H1 (cell line): Measurements from ENCODE around the gene RNU7-1. TPM values are rescaled to one million over a fixed set of nuclear protein-coding genes. Genes with fewer than 3 reads are reported as not detected.
A peak's percentile ranks its signal among the peaks of the same experiment; 100 is the strongest.

ENCODE experiments used
- CTCF ChIA-PET: fragments of 300-600 bp; sonication (Branson Sonifier 250); formaldehyde crosslinking; loops from one replicate; lab custom pipeline; 2021; ENCODE audit not compliant: partially characterized antibody; lab: Charles Lee
- POLR2A ChIA-PET: fragments of 300-600 bp; sonication (Branson Sonifier 250); formaldehyde crosslinking; loops from one replicate; lab custom pipeline; 2021; ENCODE audit warnings: inconsistent platforms; ENCODE audit not compliant: partially characterized antibody; lab: Charles Lee
- DNase-seq, 2 experiments: peaks; one replicate each; pipeline versions ENCODE4 v3.0.0 to v3.0.0-alpha.2; 2010 to 2022; ENCODE audit warnings: low spot score in 2 of 2, low read depth in 1 of 2, mixed read lengths in 1 of 2
- FAIRE-seq: peaks from 2 replicates; lab custom pipeline; 2011; peaks lifted over from hg19 to GRCh38; lab: Jason Lieb, UNC
- H2AFZ ChIP-seq: 2 replicates; pipeline ENCODE4 v1.8.1; 2012; ENCODE audit warnings: low read length, inconsistent platforms
- H2AK5ac ChIP-seq: 2 replicates; pipeline ENCODE4 v1.6.1; 2013; ENCODE audit warnings: low read depth, low read length
- H2BK120ac ChIP-seq: replicated peaks from 2 replicates; pipeline ENCODE3; 2013; ENCODE audit warnings: low read depth, low read length, inconsistent platforms
- H2BK12ac ChIP-seq: 2 replicates; pipeline ENCODE4 v1.6.1; 2013; ENCODE audit warnings: low read depth, low read length
- H2BK15ac ChIP-seq: 2 replicates; pipeline ENCODE4 v1.6.1; 2013; ENCODE audit warnings: low read length
- H2BK20ac ChIP-seq: 2 replicates; pipeline ENCODE4 v1.6.1; 2013; ENCODE audit warnings: low read length
- H2BK5ac ChIP-seq: 2 replicates; pipeline ENCODE4 v1.6.1; 2013; ENCODE audit warnings: low read depth, low read length
- H3K14ac ChIP-seq: 2 replicates; pipeline ENCODE4 v1.6.1; 2013; ENCODE audit warnings: inconsistent platforms; ENCODE audit not compliant: insufficient read length
- H3K18ac ChIP-seq: 2 replicates; pipeline ENCODE4 v1.6.1; 2013; ENCODE audit warnings: low read length; ENCODE audit errors: extremely low read depth
- H3K23ac ChIP-seq: 2 replicates; pipeline ENCODE4 v1.6.1; 2013; ENCODE audit warnings: inconsistent platforms; ENCODE audit not compliant: insufficient read length
- H3K23me2 ChIP-seq: 2 replicates; pipeline ENCODE4 v1.6.1; 2013; ENCODE audit warnings: low read depth, low read length
- H3K27ac ChIP-seq: 2 replicates; pipeline ENCODE4 v1.6.1; 2011; ENCODE audit warnings: low read depth, low read length, inconsistent platforms
- H3K27me3 ChIP-seq, 4 experiments: replicated peaks in 1 of 4; 1 replicate in 1 of 4; 2 replicates in 3 of 4; pipeline versions ENCODE4 v1.6.1 to v1.8.1; 2011 to 2013; ENCODE audit warnings: low read length in 3 of 4, mild to moderate bottlenecking in 3 of 4, inconsistent platforms in 2 of 4, mixed read lengths in 2 of 4, moderate library complexity in 1 of 4; ENCODE audit not compliant: control insufficient read depth in 3 of 4, insufficient read depth in 3 of 4; ENCODE audit errors: extremely low read depth in 1 of 4
- H3K36me3 ChIP-seq, 4 experiments: 2 replicates each; pipeline versions ENCODE4 v1.6.1 to v1.8.1; 2011 to 2013; ENCODE audit warnings: mild to moderate bottlenecking in 4 of 4, low read length in 3 of 4, moderate library complexity in 2 of 4, control low read depth in 1 of 4, inconsistent platforms in 1 of 4; ENCODE audit not compliant: insufficient read depth in 4 of 4, control insufficient read depth in 2 of 4
- H3K4ac ChIP-seq: replicated peaks from 2 replicates; pipeline ENCODE3; 2013; ENCODE audit warnings: low read length, low read depth, mixed read lengths, inconsistent platforms; ENCODE audit not compliant: insufficient read length
- H3K4me1 ChIP-seq, 4 experiments: replicated peaks in 1 of 4; 1 replicate in 1 of 4; 2 replicates in 3 of 4; pipeline versions ENCODE4 v1.6.1 to v1.8.1; 2011 to 2013; ENCODE audit warnings: low read length in 3 of 4, inconsistent platforms in 2 of 4, mixed read lengths in 1 of 4; ENCODE audit not compliant: insufficient read depth in 4 of 4, control insufficient read depth in 3 of 4
- H3K4me2 ChIP-seq, 2 experiments: 2 replicates each; pipeline versions ENCODE4 v1.6.1 to v1.8.1; 2011 to 2013; ENCODE audit warnings: low read depth in 2 of 2, low read length in 2 of 2, control low read depth in 1 of 2, inconsistent platforms in 1 of 2, mild to moderate bottlenecking in 1 of 2; ENCODE audit not compliant: insufficient read depth in 1 of 2
- H3K4me3 ChIP-seq, 4 experiments: fragments of 200-600, 300-600 bp in 1 of 4; sonication (generic), shearing (Covaris generic), sonication (Bioruptor Twin) in 1 of 4; 2 replicates each; pipeline versions ENCODE4 v1.5.1 to v1.8.1; 2011 to 2016; ENCODE audit warnings: low read length in 4 of 4, low read depth in 3 of 4, control low read depth in 2 of 4, inconsistent platforms in 2 of 4, mild to moderate bottlenecking in 2 of 4, mixed read lengths in 1 of 4, moderate library complexity in 1 of 4; ENCODE audit not compliant: insufficient read depth in 2 of 4; ENCODE audit errors: extremely low read depth in 1 of 4
- H3K56ac ChIP-seq: replicated peaks from 2 replicates; pipeline ENCODE3; 2013; ENCODE audit warnings: low read depth, mild to moderate bottlenecking, mixed read lengths, low read length, inconsistent platforms; ENCODE audit not compliant: insufficient read length
- H3K79me1 ChIP-seq: 2 replicates; pipeline ENCODE4 v1.6.1; 2013; ENCODE audit warnings: low read depth, low read length, control low read depth
- H3K79me2 ChIP-seq, 2 experiments: 2 replicates each; pipeline versions ENCODE4 v1.6.1 to v1.8.1; 2012 to 2013; ENCODE audit warnings: low read length in 2 of 2, mild to moderate bottlenecking in 2 of 2, inconsistent platforms in 1 of 2; ENCODE audit not compliant: insufficient read depth in 2 of 2, control insufficient read depth in 1 of 2
- H3K9ac ChIP-seq, 4 experiments: replicated peaks in 1 of 4; 1 replicate in 1 of 4; 2 replicates in 3 of 4; pipeline versions ENCODE4 v1.6.1 to v1.8.1; 2011 to 2013; ENCODE audit warnings: low read depth in 3 of 4, low read length in 3 of 4, control low read depth in 2 of 4, mild to moderate bottlenecking in 2 of 4, moderate library complexity in 2 of 4, inconsistent platforms in 1 of 4; ENCODE audit errors: extremely low read depth in 1 of 4
- H3K9me3 ChIP-seq, 2 experiments: 2 replicates each; pipeline versions ENCODE4 v1.6.1 to v1.8.1; 2012 to 2013; ENCODE audit warnings: mild to moderate bottlenecking in 2 of 2, moderate library complexity in 2 of 2, control low read depth in 1 of 2, inconsistent platforms in 1 of 2, low read depth in 1 of 2, low read length in 1 of 2, mixed read lengths in 1 of 2; ENCODE audit not compliant: insufficient read depth in 2 of 2
- H4K20me1 ChIP-seq, 2 experiments: replicated peaks in 1 of 2; 2 replicates each; pipeline versions ENCODE3 to v1.8.1; 2011 to 2013; ENCODE audit warnings: inconsistent platforms in 2 of 2, low read length in 2 of 2, mild to moderate bottlenecking in 1 of 2; ENCODE audit not compliant: insufficient read depth in 2 of 2, control insufficient read depth in 1 of 2
- H4K5ac ChIP-seq: 2 replicates; pipeline ENCODE4 v1.6.1; 2013; ENCODE audit warnings: low read length, low read depth, mixed read lengths, inconsistent platforms; ENCODE audit not compliant: insufficient read length
- H4K8ac ChIP-seq: 2 replicates; pipeline ENCODE4 v1.8.0; 2013; ENCODE audit warnings: mild to moderate bottlenecking, moderate library complexity, low read length, inconsistent platforms; ENCODE audit not compliant: insufficient read depth; ENCODE audit errors: extremely low read depth
- H4K91ac ChIP-seq: replicated peaks from 2 replicates; pipeline ENCODE3; 2013; ENCODE audit warnings: low read length, mixed read lengths, inconsistent platforms; ENCODE audit not compliant: insufficient read length
- GTF2F1 ChIP-seq: IDR thresholded peaks from 2 replicates; pipeline ENCODE4 v1.6.1; 2012; ENCODE audit warnings: low read depth, low read length, improper control_type of control experiment, borderline replicate concordance
- HDAC2 ChIP-seq, 2 experiments: fragments of 300-600 bp in 1 of 2; sonication (generic) in 1 of 2; IDR thresholded peaks; 2 replicates each; pipeline ENCODE4 v1.6.1; 2011 to 2012; ENCODE audit warnings: low read depth in 2 of 2, low read length in 2 of 2, mild to moderate bottlenecking in 2 of 2, moderate library complexity in 2 of 2, borderline replicate concordance in 1 of 2, inconsistent platforms in 1 of 2
- NRF1 ChIP-seq: IDR thresholded peaks from 2 replicates; pipeline ENCODE4 v1.6.1; 2011; ENCODE audit warnings: mild to moderate bottlenecking, low read depth, low read length, improper control_type of control experiment
- PHF8 ChIP-seq: fragments of 200-600 bp; sonication (generic); conservative IDR thresholded peaks from 2 replicates; pipeline ENCODE4 v1.7.1; 2012; ENCODE audit warnings: low read depth, mild to moderate bottlenecking, inconsistent platforms, low read length, moderate library complexity
- POLR2A ChIP-seq, 2 experiments: IDR thresholded peaks; 1 replicate in 1 of 2; 2 replicates in 1 of 2; pipeline ENCODE4 v1.6.1; 2011; ENCODE audit warnings: low read depth in 2 of 2, low read length in 2 of 2, mild to moderate bottlenecking in 2 of 2; ENCODE audit errors: control extremely low read depth in 1 of 2
- POLR2AphosphoS5 ChIP-seq: IDR thresholded peaks from 2 replicates; pipeline ENCODE4 v1.6.1; 2011; ENCODE audit warnings: low read depth, low read length
- WGBS, 2 experiments: shearing (Covaris generic) in 1 of 2; methylation state at CpG; one replicate each; pipeline versions ENCODE4 v1.1.6 to v1.1.7; 2013 to 2015; ENCODE audit warnings: low lambda C conversion rate in 2 of 2, mixed read lengths in 2 of 2, inconsistent platforms in 1 of 2, low coverage in 1 of 2, missing lambda C conversion rate in 1 of 2; ENCODE audit not compliant: insufficient replicate concordance in 2 of 2, insufficient coverage in 1 of 2, insufficient read length in 1 of 2; ENCODE audit errors: extremely low coverage in 1 of 2, missing lambda C conversion rate in 1 of 2; 5-methylcytosine and 5-hydroxymethylcytosine counted together
- polyA plus RNA-seq, 7 experiments: library from polyadenylated mRNA; depleted of rRNA in 3 of 7; stranded (reverse) in 5 of 7; unstranded in 2 of 7; fragments of >200 nt in 5 of 7; fragments of 200-250 nt in 2 of 7; gene quantifications; 1 replicate in 5 of 7; 2 replicates in 1 of 7; 4 replicates in 1 of 7; pipeline versions ENCODE4 v1.2.1 to v1.2.3, GENCODE V29; 2011 to 2013; ENCODE audit warnings: missing spikeins in 2 of 7, mixed read lengths in 2 of 7
- total RNA-seq: library from RNA; stranded (reverse); fragmentation: NEBNext Ultra II Directional; extraction: Animal tissue kit (Norgen Biotek cat#: 25700); gene quantifications from 2 replicates; pipeline ENCODE4 v1.2.1, GENCODE V29; 2021

Gene RNU7-1
- total and polyA plus RNA-seq, 2 of the 8 experiments (the other 6 are each of a cell fraction or from before 2014, with no cell fraction given) = not detected

- no peaks in the 10 kb centered on the region for H3K9me3 ChIP-seq
- H2BK15ac ChIP-seq = no peak overlapping the region
- 79% methylated on average over 11 of the region's 11 CpGs; no CpG with 5 or more reads in 1 of the 2 experiments for WGBS, 2 experiments
- H2BK120ac ChIP-seq = no peak overlapping the region
- POLR2A ChIA-PET = interaction anchor here (0.6 to 44.0 kb wide), 17 partner anchors 23 to 567 kb away, joined by 3 to 1596 read pairs (median 8); partner anchors contain the start of genes ATN1, C1RL, CDCA3 and EMG1
- no peak overlapping the region for H3K56ac ChIP-seq
- 0 out of 2 replicates have a peak overlapping the region, but pooled peaks have one; percentile 43 for H3K27ac ChIP-seq
- H3K9ac ChIP-seq = no peak overlapping the region
- no peak overlapping the region for H2AFZ ChIP-seq
- H2BK5ac ChIP-seq = peak overlapping the region; percentile 75; the same call in 1 of the 2 replicates
- no peak overlapping the region for H3K23ac ChIP-seq
- H4K20me1 ChIP-seq = peaks cover 0 to 5% of the 10 kb centered on the region in 2 experiments
- 0 out of 2 replicates have a peak overlapping the region, but pooled peaks have one; percentile 66 for H2BK20ac ChIP-seq
- TF ChIP-seq NRF1 = no peak
- TF ChIP-seq GTF2F1 = no peak
- TF ChIP-seq POLR2AphosphoS5 = 0 out of 2 replicates have a peak, but pooled peaks have one; percentile 45
- peak in 1 of 2 experiments; percentile 53; a peak in 1 of 3 replicates for TF ChIP-seq POLR2A (IDR thresholded peaks at IDR 0.05; ENCODE audit: control extremely low read depth in 1 of 2, low read depth in 2 of 2, low read length in 2 of 2)
- TF ChIP-seq PHF8 = 0 out of 2 replicates have a peak, but pooled peaks have one; percentile 19
- no peak for TF ChIP-seq HDAC2 (IDR thresholded peaks at IDR 0.05; ENCODE audit: borderline replicate concordance in 1 of 2, low read depth in 2 of 2, low read length in 2 of 2)
- H3K79me1 ChIP-seq = peaks cover 3% of the 10 kb centered on the region
- peaks cover 11% of the 10 kb centered on the region for H3K23me2 ChIP-seq
- no peak overlapping the region for H4K5ac ChIP-seq
- H4K91ac ChIP-seq = no peak overlapping the region
- H4K8ac ChIP-seq = no peak overlapping the region
- H3K79me2 ChIP-seq = no peaks in the 10 kb centered on the region; a peak in 1 of 4 replicates
- peaks cover 6 to 20% (median 14%) of the 10 kb centered on the region in 4 experiments for H3K4me1 ChIP-seq
- H2AK5ac ChIP-seq = peak overlapping the region; percentile 11; the same call in 1 of the 2 replicates
- no peak overlapping the region for H3K14ac ChIP-seq
- H3K27me3 ChIP-seq = no peaks in the 10 kb centered on the region
- H3K4me3 ChIP-seq = peak overlapping the region in 3 of 4 experiments; percentile 48 to 80 (median 52); a peak in 6 of 8 replicates
- peaks cover 1 to 9% (median 4%) of the 10 kb centered on the region in 4 experiments; a peak in 5 of 8 replicates for H3K36me3 ChIP-seq
- CTCF ChIA-PET = interaction anchor here (0.6 to 20.2 kb wide), 22 partner anchors 10 to 694 kb away, joined by 3 to 277 read pairs (median 6); partner anchors contain the start of genes ATN1, C1RL, LPCAT3 and SPSB2
- no peak overlapping the region for H3K18ac ChIP-seq
- no peak overlapping the region for H3K4ac ChIP-seq
- DNase-seq (no peak), FAIRE-seq (no peak)
- H2BK12ac ChIP-seq = no peak overlapping the region
- peak overlapping the region; percentile 56 to 84 for H3K4me2 ChIP-seq
Measured at GRCh38 chr12:6945613-6946012, 2.0 kb downstream of the RNU7-1 start.
